GM10266 (cell line): Measurements from ENCODE around the gene SIPA1L3.
"Not testable (repeated sequence)": the region's sequence is repeated elsewhere in the genome, so short reads cannot be mapped to it uniquely, and the experiment has no call there.

ENCODE experiments used
- DNase-seq: peaks from one replicate; pipeline ENCODE4 v3.0.0; 2012; ENCODE audit errors: extremely low spot score
- TF ChIP-seq, protein P1 (sequence below): IDR thresholded peaks from 2 replicates; pipeline ENCODE4 v1.5.1; 2012; ENCODE audit warnings: mild to moderate bottlenecking, low read depth; ENCODE audit not compliant: control insufficient read depth, insufficient read depth; ENCODE audit errors: missing control alignments

SIPA1L3 gene

DNA sequence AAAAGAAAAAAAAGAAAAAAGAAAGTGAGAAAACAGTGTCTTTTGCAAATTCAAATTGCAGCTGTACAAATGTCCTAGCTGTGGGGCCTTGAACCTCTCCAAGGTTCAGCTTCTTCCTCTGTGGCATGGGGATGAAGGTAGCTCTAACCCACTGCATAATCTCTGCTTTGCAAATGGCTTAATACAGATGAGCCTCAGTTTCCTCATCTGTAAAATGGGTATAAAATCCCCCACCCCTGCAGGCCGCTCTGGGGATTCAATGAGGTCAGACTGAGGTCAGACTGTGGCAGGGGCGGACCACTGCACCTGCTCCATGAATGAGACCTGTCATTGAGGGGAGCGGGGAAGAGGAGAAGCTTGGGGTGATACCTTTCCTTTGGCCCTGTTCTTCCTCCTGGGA lies 311.2 kb downstream of the SIPA1L3 start:
- DNase-seq: no peak
- TF ChIP-seq, protein P1, sequence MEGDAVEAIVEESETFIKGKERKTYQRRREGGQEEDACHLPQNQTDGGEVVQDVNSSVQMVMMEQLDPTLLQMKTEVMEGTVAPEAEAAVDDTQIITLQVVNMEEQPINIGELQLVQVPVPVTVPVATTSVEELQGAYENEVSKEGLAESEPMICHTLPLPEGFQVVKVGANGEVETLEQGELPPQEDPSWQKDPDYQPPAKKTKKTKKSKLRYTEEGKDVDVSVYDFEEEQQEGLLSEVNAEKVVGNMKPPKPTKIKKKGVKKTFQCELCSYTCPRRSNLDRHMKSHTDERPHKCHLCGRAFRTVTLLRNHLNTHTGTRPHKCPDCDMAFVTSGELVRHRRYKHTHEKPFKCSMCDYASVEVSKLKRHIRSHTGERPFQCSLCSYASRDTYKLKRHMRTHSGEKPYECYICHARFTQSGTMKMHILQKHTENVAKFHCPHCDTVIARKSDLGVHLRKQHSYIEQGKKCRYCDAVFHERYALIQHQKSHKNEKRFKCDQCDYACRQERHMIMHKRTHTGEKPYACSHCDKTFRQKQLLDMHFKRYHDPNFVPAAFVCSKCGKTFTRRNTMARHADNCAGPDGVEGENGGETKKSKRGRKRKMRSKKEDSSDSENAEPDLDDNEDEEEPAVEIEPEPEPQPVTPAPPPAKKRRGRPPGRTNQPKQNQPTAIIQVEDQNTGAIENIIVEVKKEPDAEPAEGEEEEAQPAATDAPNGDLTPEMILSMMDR: no peak

DNA sequence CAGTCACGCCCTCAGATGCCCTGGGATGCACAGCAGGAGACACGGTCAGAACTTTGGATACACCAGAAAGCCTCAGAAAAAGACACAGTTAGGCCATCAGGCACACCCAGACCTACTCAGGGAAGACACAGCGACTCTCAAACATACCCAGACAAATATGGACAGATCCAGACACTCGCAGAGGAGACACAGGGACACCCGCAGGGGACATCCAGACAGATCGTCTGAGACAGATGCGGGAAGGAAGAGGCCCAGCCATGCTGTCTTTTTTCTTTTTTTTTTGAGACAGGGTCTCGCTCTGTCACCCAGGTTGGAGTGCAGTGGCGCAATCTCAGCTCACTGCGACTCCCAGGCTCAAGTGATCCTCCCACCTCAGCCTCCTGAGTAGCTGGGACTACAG lies 312.2 kb downstream of the SIPA1L3 start:
- no peak for DNase-seq
- TF ChIP-seq, protein P1: no peak

DNA sequence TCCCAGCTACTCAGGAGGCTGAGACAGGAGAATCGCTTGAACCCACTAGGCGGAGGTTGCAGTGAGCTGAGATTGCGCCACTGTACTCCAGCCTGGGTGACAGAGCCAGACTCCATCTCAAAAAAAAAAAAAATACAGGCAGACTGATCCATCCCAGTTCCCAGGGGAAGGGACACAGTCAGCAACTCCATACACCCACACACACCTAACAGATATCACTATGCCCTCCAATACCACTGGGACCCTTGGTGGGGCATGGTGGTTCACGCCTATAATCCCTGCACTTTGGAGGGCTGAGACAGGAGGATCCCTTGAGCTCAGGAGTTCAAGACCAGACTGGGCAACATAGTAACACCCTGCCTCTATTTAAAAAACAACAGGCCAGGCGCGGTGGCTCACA lies 314.4 kb downstream of the SIPA1L3 start:
- TF ChIP-seq, protein P1: no peak

DNA sequence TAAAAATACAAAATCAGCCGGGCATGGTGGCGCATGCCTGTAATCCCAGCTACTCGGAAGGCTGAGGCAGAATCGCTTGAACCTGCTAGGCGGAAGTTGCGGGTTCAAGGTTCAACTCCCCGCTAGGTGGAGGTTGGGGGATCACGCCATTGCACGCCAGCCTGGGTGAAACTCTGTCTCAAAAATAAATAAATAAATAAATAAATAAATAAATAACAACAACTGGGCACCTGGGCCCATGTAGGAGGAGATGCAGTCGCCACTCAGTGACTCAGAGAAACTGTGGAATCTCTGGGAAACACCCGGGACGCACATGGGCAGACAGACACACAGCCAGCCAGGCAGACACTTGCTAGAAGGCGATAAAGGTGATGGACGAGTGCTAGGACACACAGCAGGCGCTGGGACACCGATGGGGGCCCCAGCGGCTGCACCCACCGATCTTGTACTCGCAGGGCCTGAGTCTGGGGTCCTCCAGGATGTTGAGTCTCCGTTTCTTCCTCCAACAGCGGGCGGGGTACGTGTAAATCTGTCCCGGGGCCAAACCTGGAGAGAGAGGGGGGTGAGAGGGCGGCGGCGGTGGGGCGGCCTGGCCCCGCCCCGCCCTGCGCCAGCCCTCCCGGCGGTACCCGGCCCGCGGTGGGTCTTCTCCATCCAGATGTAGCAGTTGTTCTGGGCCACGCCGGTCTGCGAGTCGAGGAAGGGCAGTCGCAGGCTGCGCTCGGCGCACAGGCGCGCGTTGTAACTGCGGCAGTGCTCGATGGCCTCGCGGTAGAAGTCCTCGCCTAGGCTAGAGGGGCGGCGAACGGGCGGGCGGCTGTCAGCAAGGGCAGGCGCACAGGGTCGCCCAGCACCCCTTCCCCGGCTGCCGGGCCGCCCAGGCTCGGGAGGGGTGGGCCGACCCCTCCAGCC lies 315.2 kb downstream of the SIPA1L3 start:
- TF ChIP-seq, protein P1: no peak
- DNase-seq: no peak

More for the DNA sequence above, 314.4 kb downstream of the SIPA1L3 start:
- no peak for DNase-seq

DNA sequence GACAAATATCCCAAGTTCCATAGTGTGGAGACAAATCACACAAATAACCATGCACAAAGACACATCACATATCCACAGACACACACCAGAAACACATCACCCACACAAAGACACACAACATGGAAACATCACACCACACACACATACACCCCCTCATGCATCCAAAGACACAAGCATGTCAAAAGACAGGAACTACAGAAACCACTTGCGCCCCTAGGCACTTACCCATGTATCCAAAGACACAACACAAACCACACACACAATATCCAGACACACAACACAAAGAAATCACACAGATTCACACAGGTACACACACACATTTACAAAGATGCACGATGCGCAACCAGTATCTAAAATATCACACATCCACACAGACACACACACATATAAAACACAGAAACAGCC lies 316.1 kb downstream of the SIPA1L3 start:
- no peak for DNase-seq
- TF ChIP-seq, protein P1: no peak

DNA sequence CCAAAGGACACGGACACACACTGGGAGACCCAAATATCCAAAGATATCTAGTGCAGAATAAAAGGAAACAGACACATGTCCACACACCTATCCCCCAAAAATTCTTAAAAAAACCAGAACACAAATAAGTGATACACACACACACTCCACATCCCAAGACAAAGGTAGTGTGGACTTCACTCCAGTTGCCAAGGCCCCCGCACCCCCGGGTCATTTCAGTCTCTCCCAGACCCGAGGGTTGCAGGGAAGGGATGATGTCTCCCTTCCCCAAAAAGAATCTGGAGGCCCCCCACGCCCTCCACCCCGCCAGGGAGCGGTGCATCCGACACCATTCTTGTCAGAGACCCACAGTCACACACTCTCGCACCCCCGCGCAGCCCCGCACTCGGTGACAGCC lies 316.6 kb downstream of the SIPA1L3 start:
- DNase-seq: no peak
- TF ChIP-seq, protein P1: no peak

DNA sequence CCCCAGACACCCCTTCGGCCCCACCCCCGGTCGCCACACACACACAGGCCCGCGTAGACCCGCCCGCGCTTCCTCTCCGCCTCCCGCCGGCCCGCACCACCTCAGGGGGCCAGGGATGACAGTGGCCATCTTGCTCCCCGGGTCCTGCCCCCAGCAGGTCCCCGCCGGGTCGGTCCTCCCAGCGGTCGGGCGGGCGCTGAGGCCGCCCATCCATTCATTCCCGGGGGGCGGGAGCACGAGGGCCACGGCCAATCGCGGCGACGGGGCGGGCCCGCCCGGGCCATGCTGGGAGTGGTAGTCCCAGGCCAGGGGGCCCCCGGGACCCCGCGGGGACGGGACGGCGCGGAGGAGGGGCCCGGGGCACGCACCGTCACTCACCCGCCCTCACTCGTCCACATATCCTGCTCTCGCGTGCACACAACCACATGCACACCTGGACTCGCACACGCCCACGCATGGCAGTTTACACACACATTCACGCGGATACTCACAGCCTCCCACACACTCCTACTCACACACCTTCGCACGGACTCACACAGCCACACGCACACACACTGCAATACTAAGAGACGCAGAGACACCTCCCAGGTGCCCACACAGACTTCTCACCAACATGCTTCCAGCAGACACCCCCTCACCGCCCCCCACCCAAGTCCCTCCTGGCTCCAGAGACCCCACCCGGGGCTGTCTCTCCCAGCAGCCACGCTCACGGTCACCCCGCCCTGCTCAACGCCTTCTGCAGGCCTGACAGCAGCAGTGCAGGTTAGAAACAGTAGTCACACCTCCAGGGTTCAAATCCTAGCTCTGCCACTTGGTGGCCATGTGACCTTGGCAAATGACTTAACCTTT lies 317.2 kb downstream of the SIPA1L3 start, which contains the start of gene DPF1:
DPF1 (minus strand) TSS at position 209 of the 849 bp plus-strand sequence; CDS start at position 129, 80 bp downstream.
- DNase-seq: peak; percentile 98
- TF ChIP-seq, protein P1: peak; percentile 43

DNA sequence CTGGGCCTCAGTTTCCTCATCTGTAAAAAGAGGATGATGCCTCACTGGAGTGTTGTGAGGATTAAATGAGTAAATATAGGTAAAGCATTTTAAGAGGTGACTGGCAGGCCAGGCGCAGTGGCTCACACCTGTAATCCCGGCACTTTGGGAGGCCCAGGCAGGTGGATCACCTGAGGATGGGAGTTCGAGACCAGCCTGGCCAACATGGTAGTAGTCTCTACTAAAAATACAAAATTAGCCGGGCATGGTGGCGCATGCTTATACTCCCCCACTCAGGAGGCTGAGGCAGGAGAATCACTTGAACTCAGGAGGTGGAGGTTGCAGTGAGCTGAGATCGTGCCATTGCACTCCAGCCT lies 317.8 kb downstream of the SIPA1L3 start:
- DNase-seq: not testable (repeated sequence)
